ENCODE measurements around the gene TBC1D32.
"Not testable (repeated sequence)": the region's sequence is repeated elsewhere in the genome, so short reads cannot be mapped to it uniquely, and the experiment has no call there.

The TBC1D32 gene, protein sequence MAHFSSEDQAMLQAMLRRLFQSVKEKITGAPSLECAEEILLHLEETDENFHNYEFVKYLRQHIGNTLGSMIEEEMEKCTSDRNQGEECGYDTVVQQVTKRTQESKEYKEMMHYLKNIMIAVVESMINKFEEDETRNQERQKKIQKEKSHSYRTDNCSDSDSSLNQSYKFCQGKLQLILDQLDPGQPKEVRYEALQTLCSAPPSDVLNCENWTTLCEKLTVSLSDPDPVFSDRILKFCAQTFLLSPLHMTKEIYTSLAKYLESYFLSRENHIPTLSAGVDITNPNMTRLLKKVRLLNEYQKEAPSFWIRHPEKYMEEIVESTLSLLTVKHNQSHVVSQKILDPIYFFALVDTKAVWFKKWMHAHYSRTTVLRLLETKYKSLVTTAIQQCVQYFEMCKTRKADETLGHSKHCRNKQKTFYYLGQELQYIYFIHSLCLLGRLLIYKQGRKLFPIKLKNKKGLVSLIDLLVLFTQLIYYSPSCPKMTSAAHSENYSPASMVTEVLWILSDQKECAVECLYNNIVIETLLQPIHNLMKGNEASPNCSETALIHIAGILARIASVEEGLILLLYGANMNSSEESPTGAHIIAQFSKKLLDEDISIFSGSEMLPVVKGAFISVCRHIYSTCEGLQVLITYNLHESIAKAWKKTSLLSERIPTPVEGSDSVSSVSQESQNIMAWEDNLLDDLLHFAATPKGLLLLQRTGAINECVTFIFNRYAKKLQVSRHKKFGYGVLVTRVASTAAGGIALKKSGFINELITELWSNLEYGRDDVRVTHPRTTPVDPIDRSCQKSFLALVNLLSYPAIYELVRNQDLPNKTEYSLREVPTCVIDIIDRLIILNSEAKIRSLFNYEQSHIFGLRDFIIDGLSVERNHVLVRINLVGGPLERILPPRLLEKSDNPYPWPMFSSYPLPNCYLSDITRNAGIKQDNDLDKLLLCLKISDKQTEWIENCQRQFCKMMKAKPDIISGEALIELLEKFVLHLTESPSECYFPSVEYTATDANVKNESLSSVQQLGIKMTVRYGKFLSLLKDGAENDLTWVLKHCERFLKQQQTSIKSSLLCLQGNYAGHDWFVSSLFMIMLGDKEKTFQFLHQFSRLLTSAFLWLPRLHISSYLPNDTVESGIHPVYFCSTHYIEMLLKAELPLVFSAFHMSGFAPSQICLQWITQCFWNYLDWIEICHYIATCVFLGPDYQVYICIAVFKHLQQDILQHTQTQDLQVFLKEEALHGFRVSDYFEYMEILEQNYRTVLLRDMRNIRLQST

DNA sequence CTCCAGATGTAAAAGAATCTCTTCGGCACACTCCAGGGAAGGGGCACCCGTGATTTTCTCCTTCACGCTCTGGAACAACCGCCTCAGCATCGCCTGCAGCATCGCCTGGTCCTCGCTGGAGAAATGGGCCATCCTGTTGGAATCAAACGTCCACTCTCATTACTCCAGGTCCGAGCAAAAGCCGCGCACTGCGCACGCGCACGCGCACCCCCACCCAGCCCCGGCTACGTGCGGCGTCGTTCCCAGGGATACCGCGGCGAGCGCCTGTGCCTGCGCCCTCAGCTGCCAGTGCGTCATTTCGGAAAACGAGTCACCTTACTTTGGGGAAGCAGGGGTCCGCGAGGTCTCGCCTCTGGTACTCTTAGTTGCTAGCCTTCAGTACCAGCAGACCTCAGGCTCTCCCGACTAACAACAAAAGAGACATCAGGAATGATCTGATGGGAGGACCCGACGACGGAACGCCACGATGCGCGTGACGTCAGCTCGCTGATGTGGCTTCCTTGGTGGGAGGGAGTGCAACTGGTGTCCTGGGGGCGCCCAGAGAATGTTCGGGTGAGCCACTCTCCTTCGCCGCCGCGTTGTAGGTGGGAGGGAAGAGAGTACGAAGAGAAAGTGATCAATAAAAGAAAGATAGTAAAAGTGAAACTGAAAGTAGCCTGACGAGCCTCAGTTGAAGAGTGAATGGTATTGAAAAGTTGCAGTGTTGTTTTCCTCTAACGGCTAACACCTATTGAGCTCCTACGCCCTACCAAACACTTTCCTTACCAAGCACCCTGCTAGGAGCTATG, at the start of gene TBC1D32:
Gene TBC1D32 (minus strand): TSS at position 182 of the 788 bp plus-strand sequence. CDS start 50 bp downstream, at position 132.
- peak; percentile 85 for DNase-seq

GRCh38 chr6:121383478-121383877, 49.2 kb upstream of the TBC1D32 start:
- DNase-seq: no peak

DNA sequence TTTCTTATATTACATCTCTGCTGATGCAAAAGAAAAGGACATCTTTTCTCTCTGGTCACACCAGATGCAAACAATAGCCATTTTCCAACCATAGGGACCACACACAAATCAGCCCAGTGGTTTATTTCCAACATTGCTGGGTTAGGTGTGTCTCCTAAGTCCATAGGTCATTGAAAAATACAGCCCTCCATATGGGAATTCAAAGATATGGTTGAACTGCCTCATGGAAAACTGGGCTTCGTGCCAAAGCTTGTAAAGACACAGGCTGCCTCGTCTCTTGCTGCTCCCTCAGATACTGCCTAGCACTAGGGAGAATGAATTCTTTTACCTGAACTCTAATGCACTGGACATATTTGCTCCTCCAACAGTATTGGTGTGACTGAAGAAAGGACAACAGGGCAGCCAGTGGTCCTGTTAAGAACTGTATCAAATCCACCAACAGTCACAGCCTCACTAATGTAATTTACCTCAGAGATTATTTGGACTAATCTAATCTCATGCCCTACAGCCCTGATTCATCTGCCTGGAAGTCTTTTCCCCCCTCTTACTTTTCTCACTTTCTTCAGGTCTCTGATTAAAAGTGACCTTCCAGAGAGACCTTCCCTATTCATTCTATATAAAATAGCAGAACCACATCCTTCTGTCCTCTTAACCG, 48.3 kb upstream of the TBC1D32 start:
- no peak for DNase-seq

DNA sequence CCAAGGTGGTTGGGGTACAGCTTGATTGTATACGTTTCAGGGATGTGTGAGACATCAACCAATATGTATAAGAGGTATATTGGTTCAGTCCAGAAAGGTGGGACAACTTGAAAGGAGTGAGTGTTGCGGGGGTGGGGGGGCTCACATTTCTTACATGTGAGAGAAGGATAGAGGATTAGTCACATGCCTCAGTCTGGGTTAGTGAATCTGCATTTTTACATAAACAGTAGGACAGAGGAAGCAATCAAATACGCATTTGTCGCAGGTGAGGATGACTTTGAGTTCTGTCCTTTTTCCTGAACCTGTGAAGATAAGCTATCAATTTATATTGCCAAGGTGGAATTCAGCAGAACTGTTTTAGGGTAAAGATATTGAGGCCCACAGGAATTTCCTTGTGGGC, 42.1 kb upstream of the TBC1D32 start:
- no peak for DNase-seq

- not testable (repeated sequence) for DNase-seq
Measured at GRCh38 chr6:121374219-121374618, 39.9 kb upstream of the TBC1D32 start.

DNA sequence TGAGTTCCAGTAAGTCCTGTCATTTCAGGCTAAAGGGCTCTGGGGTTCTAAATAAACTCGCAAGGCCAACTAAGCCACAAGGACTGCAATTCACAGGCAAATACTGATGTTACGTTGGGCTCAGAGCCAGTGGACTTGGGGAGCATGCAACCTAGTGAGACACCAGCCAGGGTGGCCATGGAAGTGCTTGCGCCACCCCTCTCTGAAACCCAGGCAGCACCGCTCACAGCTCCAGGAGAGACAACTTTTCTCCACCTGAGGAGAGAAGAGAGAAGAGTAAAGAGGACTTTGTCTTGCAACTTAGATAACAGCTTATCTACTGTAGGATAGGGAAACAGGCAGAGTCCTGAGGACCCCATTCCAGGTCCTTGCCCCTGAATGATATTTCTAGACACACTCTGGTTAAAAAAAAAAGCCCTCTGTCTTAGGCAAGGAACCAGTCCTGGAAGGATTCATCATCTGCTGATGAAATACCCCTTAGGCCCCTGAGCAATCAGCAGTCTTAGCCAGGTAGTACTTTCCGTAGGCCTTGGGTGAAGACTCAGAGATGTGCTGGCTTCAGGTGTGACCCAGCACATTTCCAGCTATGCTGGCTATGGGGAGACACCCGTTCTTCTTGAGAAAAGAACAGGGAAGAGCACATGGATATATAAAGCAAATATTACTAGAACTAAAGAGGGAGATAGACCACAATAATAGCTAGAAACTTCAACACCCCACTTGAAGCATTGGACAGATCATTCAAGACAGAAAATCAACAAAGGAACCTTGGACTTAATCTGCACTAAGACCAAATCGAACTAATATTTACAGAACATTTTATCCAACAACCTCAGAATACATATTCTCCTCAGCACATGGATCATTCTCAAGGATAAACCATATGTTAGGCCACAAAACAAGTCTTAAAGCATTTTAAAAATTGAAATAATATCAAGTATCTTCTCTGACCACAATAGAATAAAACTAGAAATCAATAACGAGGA, 31.5 kb upstream of the TBC1D32 start:
- no peak for DNase-seq

DNA sequence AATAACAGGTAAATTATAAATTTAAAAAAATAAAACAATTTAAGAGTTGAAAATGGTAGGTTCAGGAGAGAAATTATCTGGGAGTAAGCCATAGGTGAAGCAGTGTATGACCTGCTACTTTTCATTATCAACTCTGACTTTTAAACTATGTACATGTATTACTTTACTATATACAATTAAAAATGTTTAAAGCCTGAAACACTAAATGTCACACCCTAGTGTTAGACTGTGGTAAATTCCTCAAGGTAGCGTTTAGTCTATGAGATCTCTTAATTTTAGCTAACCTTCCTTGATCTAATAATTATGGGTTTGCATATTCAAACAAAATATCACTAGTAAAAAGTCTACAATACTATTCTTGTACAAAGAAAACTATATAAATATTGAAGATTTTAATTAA, 22.3 kb upstream of the TBC1D32 start:
- no peak for DNase-seq

DNA sequence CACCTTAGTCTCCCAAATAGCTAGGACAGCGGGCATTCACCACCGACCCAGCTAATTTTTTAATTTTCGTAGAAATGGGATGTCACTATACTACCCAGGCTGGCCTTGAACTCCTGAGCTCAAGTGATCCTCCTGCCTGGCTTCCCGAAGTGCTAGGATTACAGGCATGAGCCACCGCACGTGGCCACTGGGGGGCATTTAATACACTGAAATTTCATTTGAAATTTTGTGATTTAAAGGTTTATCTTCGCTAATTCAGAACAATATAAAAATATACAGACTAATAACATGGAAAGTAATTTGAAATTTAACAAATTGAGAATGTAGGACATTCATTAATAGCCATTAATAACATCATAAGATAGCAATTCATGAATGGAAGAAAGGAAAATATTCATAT, 20.5 kb upstream of the TBC1D32 start:
- DNase-seq: no peak

- DNase-seq: no peak
Measured at GRCh38 chr6:121352941-121353340, 18.7 kb upstream of the TBC1D32 start.

DNA sequence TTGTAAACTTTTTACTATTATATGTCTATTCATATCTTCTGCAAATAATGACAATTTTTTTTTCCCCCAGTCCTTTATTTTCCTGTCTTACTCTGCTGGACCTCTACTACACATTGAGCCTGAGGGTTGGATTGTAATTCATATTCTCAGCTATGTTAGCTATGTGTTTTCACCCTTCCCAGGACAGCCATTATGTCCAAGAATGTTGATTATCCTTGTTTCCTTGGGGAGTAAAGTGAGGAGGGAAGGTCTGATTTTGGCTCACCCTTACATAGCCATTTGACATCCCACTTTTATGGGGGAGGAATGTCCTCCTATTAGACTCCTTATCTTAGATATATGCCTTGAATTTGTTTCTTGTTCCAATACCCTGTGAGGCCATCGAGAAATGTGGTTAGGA, 17.6 kb upstream of the TBC1D32 start:
- no peak for DNase-seq

- DNase-seq: no peak
Measured at GRCh38 chr6:121349596-121349995, 15.3 kb upstream of the TBC1D32 start.

GRCh38 chr6:121347484-121347883, 13.2 kb upstream of the TBC1D32 start:
- no peak for DNase-seq

- DNase-seq: no peak
Measured at GRCh38 chr6:121344539-121344938, 10.3 kb upstream of the TBC1D32 start.

- no peak for DNase-seq
Measured at GRCh38 chr6:121339639-121340226, 5.5 kb upstream of the TBC1D32 start.

GRCh38 chr6:121338956-121339355, 4.7 kb upstream of the TBC1D32 start:
- DNase-seq: no peak

DNA sequence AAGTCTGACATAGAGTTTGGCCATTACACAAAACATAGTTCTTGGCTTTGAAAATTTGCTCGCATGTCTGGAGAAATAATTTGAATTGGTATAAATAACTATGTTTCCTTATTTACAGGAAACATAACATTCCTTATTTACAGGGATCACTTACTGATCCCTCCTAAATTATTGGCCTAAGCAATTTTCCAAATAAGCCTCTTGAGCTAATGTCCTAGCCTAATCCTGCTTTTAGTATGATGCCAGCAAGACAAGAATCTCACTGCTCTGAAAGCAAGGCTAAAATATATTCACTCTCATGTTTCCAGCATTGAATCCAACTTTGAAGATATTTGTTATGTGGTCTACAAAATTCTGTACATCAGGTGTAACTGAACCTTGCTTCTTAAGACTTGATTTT, 4.1 kb upstream of the TBC1D32 start:
- DNase-seq: no peak

DNA sequence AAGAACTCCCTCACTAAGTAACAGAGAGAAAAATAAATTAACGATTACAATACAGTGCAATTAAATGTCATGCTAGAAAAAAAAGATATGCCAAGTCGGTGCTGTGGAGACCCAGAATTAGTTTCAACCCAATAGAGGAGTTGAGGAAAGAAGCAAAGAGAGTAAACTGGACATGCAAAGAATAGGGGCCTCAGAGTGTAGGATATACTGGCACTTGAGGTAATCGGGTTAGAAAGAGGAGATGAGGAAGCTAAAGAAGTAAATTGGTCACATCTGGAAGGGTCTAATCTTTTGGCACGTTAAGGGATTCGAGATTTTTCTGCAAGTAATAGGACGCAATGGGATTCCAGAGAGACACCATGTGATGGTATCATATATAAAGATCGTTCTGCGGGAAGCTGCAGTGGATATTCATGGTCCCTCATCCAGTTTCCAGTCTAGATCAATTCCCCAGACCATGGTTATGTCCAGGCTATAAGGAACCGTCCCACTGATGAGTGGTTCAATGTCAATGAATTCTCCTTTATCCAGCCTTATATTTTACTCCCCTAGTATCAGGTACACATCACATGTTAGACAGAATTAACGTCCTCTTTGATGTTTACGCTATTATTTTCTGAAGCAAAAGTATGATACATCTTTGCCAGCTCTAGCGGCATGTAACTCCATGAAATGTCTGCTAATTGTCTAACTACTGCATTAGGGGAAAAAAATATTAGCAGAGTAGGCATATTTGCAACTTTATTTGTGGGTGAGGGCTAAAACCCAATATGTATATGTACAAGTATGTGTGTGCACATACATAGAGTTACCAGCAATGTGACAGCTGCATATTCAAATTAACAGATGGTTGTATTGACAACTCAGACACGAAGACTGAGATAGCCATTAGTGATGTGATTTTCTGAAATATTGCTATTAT, 1.1 kb upstream of the TBC1D32 start:
- no peak for DNase-seq

DNA sequence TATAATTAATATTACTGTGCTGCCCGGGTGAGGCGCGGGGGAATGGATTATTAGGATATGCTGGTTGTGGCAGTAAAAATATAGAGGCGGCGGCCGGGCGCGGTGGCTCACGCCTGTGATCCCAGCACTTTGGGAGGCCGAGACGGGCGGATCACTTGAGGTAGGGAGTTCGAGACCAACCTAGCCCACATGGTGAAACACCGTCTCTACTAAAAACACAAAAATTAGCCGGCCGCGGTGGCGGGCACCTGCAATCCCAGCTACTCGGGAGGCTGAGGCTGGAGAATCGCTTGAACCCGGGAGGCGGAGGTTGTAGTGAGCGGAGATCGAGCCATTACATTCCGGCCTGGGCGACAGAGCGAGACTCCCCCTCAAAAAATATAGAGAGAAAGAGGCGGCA, 586 bp downstream of the TBC1D32 start:
- not testable (repeated sequence) for DNase-seq

DNA sequence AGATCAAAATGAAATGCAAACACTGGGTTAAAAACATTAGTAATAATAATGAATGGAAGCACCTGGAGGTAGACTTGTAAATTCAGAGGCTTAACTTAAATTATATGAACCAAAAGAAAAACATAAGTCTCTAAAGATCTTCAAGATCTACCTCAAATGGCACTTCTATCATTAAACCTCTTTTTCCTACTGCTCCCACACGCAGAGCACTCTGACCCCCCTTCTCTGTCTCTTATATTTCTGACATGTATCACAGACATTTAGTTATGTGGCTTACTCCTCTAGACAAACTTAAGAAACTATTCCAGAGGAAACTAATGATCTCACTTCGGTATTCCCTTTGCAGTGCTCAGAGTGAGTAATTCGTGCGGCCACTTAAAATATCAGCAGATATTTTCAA, 1.1 kb downstream of the TBC1D32 start:
- DNase-seq: no peak

All from GDM1 (cell line).